ENCODE data around the gene AGAP6.
"Not testable (repeated sequence)": the region's sequence is repeated elsewhere in the genome, so short reads cannot be mapped to it uniquely, and the experiment has no call there.

Gene AGAP6

DNA sequence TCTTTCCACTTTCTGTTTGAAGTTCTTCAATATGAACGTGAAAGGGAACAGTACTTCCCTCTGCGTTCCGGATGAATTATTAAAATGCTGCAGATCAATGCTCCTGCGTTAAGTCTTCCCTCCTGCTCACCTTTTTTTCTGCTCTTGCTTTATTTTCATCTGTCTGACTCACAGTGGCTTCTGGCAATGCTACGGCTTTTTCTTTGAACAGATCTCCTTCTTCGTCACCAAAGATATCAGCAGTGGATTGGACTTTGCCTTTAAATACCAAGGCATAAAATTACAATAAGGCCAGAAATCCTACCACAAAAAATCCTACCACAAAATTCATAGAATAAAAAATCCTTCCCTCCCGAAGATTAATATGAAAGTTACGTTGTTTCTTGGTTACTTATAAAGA is 68.4 kb downstream of the AGAP6 start:
- not testable (repeated sequence) for H3K9ac ChIP-seq (ENCODE audit: insufficient read length, low read depth); DNase-seq (ENCODE audit: low read depth, low spot score); H3K9me3 ChIP-seq (ENCODE audit: insufficient read depth, low read length); H3K36me3 ChIP-seq (ENCODE audit: insufficient read depth, insufficient read length, low read length); H3K4me3 ChIP-seq (ENCODE audit: insufficient read length, low read depth); H3K4me1 ChIP-seq (ENCODE audit: insufficient read depth, insufficient read length); H3K27me3 ChIP-seq (ENCODE audit: insufficient read depth, insufficient read length)

DNA sequence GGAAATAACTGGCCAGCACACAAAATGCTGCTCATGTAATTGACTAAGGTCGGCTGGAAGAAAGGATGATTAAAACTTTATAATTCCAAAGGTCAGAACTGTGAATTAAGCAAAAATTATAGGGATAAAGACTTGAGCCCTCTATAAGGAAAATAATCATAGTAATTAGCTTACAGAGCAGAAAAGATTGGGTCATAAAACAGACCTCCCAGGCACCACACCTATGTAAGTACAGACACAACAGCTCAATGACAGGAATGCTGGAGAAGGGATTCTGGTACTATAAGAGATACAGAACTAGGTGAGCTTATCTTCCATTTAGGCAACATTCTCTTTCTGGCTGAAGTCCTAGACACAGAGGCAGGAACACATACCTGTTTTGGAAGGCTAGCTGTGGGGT is 70.5 kb downstream of the AGAP6 start:
- H3K36me3 ChIP-seq (ENCODE audit: insufficient read depth, insufficient read length, low read length); H3K4me3 ChIP-seq (ENCODE audit: insufficient read length, low read depth); H3K9me3 ChIP-seq (ENCODE audit: insufficient read depth, low read length); H3K9ac ChIP-seq (ENCODE audit: insufficient read length, low read depth); DNase-seq (ENCODE audit: low read depth, low spot score); H3K4me1 ChIP-seq (ENCODE audit: insufficient read depth, insufficient read length); H3K27me3 ChIP-seq (ENCODE audit: insufficient read depth, insufficient read length): not testable (repeated sequence)

DNA sequence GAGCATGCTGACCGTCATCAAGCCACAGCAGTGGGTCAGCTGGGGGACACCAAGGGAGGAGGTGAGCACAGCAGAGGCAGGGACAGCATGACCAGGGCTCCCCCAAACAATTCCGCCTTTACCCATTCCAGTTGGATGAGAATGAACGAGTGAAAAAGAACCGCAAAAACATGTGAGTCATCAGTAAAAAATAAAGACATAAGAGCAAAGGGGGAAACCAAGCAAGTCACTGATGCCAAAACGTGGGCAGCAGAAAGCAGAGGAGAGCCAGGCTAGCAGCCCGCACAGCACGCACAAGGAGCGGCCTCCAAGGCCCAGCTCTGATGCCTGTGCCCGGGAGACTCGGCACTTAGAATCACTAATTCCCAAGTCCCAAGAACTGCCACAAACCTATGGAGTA is 71.7 kb downstream of the AGAP6 start:
- H3K27me3 ChIP-seq (ENCODE audit: insufficient read depth, insufficient read length); H3K4me3 ChIP-seq (ENCODE audit: insufficient read length, low read depth); H3K36me3 ChIP-seq (ENCODE audit: insufficient read depth, insufficient read length, low read length); H3K9ac ChIP-seq (ENCODE audit: insufficient read length, low read depth); H3K4me1 ChIP-seq (ENCODE audit: insufficient read depth, insufficient read length); H3K9me3 ChIP-seq (ENCODE audit: insufficient read depth, low read length); DNase-seq (ENCODE audit: low read depth, low spot score): not testable (repeated sequence)

Measured in NT2/D1 (cell line).